Measurements from ENCODE around the gene SIRT7.

SIRT7 gene

GRCh38 chr17:81888988-81889595 lies 28.9 kb downstream of the SIRT7 start:
- Histone ChIP-seq H3K27me3 (no peaks in the 10 kb centered on the region), H3K4me3 (no peak overlapping the region), H3K27ac (no peak overlapping the region), H3K9me3 (no peaks in the 10 kb centered on the region), H3K4me1 (peaks cover 0 to 46% (median 34%) of the 10 kb centered on the region in 4 donors), H3K36me3 (peaks cover 32 to 66% (median 53%) of the 10 kb centered on the region in 3 donors)
- intact Hi-C loops (cut with DNase I; ENCODE audit: low total_unique reads), result no loop called here
- DNase-seq, result peak in 1 of 2 donors; percentile 64
- TF ChIP-seq CTCF (IDR thresholded peaks at IDR 0.05), result no peak

- H3K9me3 ChIP-seq, result no peaks in the 10 kb centered on the region
- no peak for DNase-seq
- intact Hi-C loops (cut with DNase I; ENCODE audit: low total_unique reads), result no loop called here
- peaks cover 0 to 46% (median 34%) of the 10 kb centered on the region in 4 donors for H3K4me1 ChIP-seq
- H3K27ac ChIP-seq, result no peak overlapping the region
- no peak for TF ChIP-seq CTCF (IDR thresholded peaks at IDR 0.05)
- H3K27me3 ChIP-seq, result no peaks in the 10 kb centered on the region
- peaks cover 32 to 70% (median 53%) of the 10 kb centered on the region in 3 donors for H3K36me3 ChIP-seq
- no peak overlapping the region for H3K4me3 ChIP-seq
These were observed 29.6 kb downstream of the SIRT7 start for GRCh38 chr17:81888105-81888987.

- no peak for TF ChIP-seq CTCF (IDR thresholded peaks at IDR 0.05)
- Histone ChIP-seq H3K4me1 (peaks cover 0 to 34% (median 22%) of the 10 kb centered on the region in 4 donors), H3K9me3 (no peaks in the 10 kb centered on the region), H3K27ac (no peak overlapping the region), H3K27me3 (no peaks in the 10 kb centered on the region), H3K4me3 (no peak overlapping the region), H3K36me3 (peaks cover 32 to 87% (median 53%) of the 10 kb centered on the region in 3 donors)
- intact Hi-C loops (cut with DNase I; ENCODE audit: low total_unique reads), result no loop called here
- peak in 1 of 2 donors; percentile 62 for DNase-seq
These were observed 32.0 kb downstream of the SIRT7 start for GRCh38 chr17:81885869-81886548.

GRCh38 chr17:81885454-81885853 lies 32.5 kb downstream of the SIRT7 start:
- H3K9me3 ChIP-seq, result no peaks in the 10 kb centered on the region
- peaks cover 0 to 30% (median 19%) of the 10 kb centered on the region in 4 donors for H3K4me1 ChIP-seq
- H3K4me3 ChIP-seq, result no peak overlapping the region
- intact Hi-C loops (cut with DNase I; ENCODE audit: low total_unique reads), result no loop called here
- H3K36me3 ChIP-seq, result peaks cover 32 to 90% (median 57%) of the 10 kb centered on the region in 3 donors
- H3K27ac ChIP-seq, result no peak overlapping the region
- no peak for TF ChIP-seq CTCF (IDR thresholded peaks at IDR 0.05)
- no peak for DNase-seq
- H3K27me3 ChIP-seq, result no peaks in the 10 kb centered on the region

- no peak for TF ChIP-seq CTCF (IDR thresholded peaks at IDR 0.05)
- H3K9me3 ChIP-seq, result no peaks in the 10 kb centered on the region
- peaks cover 0 to 26% (median 14%) of the 10 kb centered on the region in 4 donors for H3K4me1 ChIP-seq
- H3K4me3 ChIP-seq, result no peak overlapping the region
- no peaks in the 10 kb centered on the region for H3K27me3 ChIP-seq
- intact Hi-C loops (cut with DNase I; ENCODE audit: low total_unique reads), result no loop called here
- peak overlapping the region; percentile 40 to 44 for H3K27ac ChIP-seq
- no peak for DNase-seq
- H3K36me3 ChIP-seq, result peaks cover 32 to 91% (median 60%) of the 10 kb centered on the region in 3 donors
These were observed 33.0 kb downstream of the SIRT7 start for GRCh38 chr17:81884968-81885367.
